T-helper 1 cell treated with Interleukin-12 subunit alpha and Interleukin-12 subunit beta and Interleukin-4 antibody, amounts not matched to agents 30 ng/mL and 1 ng/mL, for 36 hours (primary cell): Measurements from ENCODE around the gene LHX2. TPM values are rescaled to one million over a fixed set of nuclear protein-coding genes. Genes with fewer than 3 reads are reported as not detected.

Source experiments
- intact Hi-C: fragments of 100-400 bp; cut with micrococcal nuclease; formaldehyde crosslinking; loops from one replicate; pipeline ENCODE4 v1.15.1; 2024
- total RNA-seq: library from RNA; stranded (reverse); gene quantifications from 2 replicates; pipeline ENCODE4 v1.2.3, GENCODE V29; 2022

LHX2 gene
- total RNA-seq, 1 donor from 2014 or later = not detected

DNA sequence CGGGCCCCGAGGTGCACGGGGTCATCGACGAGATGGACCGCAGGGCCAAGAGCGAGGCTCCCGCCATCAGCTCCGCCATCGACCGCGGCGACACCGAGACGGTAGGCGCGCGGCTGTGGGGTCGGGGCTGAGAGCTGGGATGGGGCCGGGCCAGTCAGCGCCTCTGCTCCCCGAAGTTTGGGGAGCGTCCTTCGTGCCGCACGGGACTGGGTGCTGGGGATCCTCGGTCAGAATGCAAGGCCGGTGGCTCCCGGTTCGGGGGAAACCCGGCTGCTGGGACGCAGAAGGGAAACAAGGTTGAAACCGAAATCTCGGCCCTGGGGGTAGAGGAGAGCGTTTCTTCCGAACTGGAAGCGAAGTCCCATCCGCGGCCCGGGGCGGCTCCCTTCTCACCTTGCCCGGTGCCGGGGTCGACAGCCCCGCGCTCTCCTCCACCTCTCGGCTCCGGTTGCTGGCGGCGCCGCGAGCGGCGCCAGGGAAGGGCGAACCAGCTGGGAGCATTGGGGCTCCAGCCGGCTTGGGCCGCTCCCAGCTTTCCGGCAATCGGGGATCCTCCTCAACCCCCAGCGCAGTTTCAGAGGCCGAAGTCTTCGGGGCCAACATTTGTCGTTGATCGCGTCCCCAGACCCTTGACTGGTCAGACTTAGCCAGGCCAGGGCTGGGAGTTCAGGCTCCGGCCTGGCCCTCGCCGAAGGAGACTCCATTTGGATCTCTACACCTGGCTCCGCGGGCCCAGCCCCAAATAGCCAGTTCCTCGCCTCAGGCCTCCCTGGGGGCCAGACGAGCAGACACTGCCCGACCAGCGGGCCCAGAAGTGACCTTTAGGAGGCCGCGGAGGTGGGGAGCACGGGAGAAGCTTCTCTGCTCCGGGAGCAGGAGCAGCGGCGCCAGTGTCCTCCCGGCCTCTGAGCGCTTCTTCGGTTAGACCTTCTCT lies 1.1 kb downstream of the LHX2 start:
- intact Hi-C loops = no loop called here

DNA sequence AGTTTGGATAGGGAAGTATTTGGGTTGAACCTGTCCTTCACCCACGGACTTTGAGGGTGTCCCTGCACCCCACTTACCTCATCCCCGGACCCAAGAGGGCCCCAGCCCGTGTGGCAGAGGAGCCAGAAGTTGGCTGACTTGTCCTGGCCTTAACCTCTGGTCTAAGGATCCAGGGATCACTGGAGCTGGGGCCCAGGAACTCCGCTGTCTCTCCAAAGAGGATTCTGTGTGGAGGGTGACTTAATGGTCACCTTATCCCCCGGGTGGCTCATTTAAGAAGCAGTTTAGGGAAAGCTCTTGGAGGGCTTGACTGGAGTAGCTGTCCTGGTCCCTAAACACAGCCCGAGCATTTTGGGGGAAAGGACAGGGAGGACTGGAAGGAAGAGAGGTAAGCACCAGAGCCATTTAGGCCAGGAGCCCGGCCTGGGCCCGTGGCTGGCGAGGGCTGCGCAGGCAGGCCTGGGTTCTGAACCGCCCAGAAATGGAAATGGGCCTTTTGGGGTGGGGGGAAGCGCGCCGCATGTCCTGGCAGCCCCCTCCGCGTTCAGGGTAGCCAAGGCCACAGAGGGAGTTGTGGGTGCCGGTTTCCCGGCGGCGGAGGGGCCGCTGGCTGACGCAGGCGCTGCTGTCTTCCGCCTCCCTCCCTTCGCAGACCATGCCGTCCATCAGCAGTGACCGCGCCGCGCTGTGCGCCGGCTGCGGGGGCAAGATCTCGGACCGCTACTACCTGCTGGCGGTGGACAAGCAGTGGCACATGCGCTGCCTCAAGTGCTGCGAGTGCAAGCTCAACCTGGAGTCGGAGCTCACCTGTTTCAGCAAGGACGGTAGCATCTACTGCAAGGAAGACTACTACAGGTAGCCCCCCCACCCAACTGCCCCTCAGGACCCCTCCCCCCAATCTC lies 2.0 kb downstream of the LHX2 start:
- intact Hi-C loops = no loop called here

DNA sequence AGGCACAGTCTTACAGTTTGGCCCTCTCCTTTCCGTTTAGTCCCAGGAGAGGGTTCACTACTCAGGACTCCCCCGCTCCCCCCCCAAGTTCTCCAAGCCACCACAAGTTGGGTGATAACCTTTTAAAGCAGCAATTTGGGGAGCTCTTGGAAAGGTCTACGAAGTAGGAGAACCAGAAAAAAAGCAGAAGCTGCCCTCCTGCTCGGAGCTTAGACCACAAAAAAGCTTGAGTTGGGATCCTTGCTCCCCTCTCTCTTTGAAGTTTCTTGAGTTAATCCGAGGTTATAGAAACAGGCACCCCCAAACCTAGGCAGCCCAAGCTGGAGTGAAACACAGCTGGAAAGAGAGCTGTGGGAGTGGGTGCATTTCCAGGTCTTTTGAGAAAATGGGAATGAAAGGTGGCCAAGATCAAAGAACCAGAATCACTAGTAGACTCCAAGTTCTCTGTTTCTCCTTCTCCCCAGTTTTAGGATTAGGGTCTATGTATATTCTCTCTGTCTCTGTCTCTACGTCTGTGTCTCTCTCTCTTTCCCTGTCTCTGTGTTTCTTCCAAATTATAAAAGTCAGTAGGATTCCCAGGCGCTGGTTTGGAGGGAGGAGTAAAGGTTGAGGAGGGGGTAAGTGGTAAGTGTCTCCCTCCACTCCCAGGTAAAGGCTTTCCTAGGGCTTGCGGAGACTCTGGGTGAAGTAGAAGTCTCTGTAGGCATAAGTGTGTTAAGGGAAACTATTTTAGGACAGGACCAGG lies 2.8 kb downstream of the LHX2 start:
- intact Hi-C loops = no loop called here

DNA sequence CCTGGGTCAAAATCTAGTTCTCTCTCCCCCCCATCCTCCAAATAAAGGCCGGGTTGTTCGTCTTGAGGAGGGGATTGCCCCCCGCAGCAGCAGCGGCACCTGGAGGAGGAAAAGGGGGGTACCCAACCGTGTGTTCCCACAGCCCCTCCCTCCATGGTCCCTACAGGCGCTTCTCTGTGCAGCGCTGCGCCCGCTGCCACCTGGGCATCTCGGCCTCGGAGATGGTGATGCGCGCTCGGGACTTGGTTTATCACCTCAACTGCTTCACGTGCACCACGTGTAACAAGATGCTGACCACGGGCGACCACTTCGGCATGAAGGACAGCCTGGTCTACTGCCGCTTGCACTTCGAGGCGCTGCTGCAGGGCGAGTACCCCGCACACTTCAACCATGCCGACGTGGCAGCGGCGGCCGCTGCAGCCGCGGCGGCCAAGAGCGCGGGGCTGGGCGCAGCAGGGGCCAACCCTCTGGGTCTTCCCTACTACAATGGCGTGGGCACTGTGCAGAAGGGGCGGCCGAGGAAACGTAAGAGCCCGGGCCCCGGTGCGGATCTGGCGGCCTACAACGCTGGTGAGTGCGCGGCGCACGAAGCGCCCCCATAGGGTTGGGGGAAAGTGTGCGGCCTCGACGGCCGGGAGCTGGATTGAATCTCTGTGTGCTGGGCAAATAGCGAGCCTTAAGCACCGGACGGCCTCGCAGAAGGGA lies 3.5 kb downstream of the LHX2 start:
- intact Hi-C loops = no loop called here

GRCh38 chr9:124015661-124016131 lies 4.1 kb downstream of the LHX2 start:
- intact Hi-C loops = no loop called here

DNA sequence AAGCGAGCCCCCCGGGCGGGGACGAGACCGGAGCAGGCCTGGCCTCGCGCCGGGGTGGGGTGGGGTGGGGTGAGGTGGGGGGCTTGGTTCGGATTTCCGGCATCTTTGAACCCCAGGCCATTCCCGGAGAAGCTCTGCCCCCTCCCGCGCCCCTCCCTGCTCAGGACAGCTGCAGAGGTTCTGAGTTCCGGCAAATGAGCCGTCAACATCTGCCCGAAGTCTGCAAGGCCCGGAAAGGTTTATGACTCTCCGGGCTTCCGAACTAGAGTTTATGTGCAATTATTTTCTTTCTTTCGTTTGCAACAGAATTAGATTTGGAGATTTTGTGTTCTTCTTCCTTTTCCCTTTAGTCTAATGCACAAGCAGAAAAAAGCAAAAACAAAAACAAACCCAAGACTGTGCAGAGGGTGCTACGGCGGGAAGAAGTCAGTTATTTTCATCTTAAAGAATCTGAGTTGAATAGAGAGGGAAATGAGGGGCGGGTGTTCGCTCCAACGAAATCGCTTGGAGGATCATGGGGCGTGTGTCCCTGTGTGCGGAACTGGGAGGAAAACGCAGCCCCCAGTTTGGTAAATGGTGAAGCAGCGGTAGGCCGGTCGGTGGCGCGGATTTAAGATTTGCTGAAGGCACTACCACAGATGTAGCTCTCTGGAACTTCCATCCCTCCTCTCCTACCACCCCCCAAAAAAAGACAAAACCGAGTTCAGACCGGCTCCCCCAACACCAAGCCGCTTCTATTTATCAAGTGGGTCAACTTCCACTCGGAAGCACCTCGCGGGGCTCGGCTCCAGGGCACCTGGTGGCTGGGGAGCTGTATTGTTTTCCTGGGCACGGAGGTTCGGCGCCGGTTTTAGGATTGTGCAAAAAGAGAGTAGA lies 4.8 kb downstream of the LHX2 start:
- intact Hi-C loops = no loop called here

GRCh38 chr9:124017051-124017928 lies 5.7 kb downstream of the LHX2 start:
- intact Hi-C loops = no loop called here

DNA sequence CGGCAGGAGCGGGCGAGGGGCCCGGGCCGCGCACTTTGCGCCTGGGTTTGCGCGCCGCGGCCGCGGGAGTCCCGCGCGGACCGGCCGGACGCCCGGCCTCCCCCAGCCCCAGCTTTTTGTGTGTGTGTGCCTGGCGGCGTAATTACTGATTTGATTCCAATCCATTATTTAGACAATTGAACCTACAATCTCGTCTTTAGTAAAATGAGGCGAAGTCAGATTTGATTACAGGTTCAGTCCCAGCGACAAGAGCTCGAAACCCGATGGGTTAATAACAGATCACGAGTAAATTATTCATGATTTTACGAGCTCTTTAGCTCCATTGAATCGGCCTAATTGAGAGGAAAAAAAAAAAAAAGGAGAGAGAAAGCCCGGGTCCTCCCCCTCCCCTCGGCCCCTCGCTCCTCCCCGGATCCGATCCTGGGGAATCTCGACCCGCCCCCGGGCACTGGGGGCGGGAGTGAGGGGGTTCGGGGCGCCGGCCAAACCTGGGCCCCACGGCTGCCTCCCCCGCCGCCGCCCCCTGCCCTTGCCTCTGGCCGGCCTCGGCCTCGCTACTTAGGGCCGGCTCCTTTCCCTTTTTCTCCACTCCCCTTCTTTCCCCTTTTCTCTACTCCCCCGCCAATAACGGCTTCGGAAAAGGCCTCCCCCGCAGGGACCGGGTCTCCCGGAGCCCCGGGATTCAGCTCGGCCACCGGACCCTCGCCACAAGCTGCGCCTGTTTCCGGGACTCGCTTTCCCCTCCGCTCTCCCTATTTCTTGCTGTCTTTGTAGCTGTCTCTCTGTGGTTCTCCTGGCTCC lies 6.6 kb downstream of the LHX2 start:
- intact Hi-C loops = loop anchor here (1.0 kb wide), 1 partner anchor 11 kb away; no protein-coding TSS in a partner anchor

- intact Hi-C loops = loop anchor here (1.0 kb wide), 1 partner anchor 12 kb away; no protein-coding TSS in a partner anchor
Measured at GRCh38 chr9:124018730-124019697, 7.4 kb downstream of the LHX2 start.

DNA sequence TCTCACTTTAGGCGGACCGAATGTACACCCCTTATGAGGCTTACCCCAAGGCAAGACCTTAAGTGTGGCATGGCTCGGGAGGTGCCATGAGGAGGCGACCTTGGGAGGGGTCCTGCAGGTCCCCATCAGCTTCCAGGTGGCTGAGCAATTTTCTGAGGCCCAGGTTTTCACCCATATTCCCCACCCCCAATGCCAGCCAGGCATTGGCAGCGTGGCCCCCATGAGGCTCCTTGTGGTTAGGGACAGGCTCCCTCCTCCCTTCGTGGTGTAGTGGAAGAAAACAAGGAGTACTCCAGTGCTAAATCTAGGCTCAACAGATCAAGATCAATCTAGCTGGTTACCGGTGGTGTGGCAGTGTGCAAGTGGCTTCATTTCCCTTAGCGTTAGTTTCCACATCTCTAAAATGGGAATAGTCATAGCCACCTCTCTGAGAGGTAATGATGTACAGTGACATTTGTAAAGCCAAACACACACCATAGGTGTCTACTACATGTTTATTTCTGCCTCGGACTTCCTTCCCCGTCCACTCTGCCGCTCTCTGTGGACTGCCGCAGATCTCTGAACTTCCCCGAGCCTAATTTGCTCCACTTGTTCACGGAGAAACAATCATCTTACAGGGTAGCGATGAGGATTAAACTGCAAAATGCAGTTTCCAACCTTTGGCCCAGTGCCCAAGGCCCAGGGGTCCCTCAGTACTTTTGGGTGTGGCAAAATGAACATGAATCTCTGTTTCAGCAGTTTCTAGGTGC lies 8.4 kb downstream of the LHX2 start:
- intact Hi-C loops = no loop called here

GRCh38 chr9:124020520-124021384 lies 9.2 kb downstream of the LHX2 start:
- intact Hi-C loops = no loop called here

GRCh38 chr9:124021385-124021769 lies 9.8 kb downstream of the LHX2 start:
- intact Hi-C loops = no loop called here

- intact Hi-C loops = no loop called here
Measured at GRCh38 chr9:124022201-124023121, 10.9 kb downstream of the LHX2 start.

- intact Hi-C loops = no loop called here
Measured at GRCh38 chr9:124024107-124024506, 12.5 kb downstream of the LHX2 start.
